Left lung (tissue), 10 donors: ENCODE data around the gene PPP1R12B. TPM values are rescaled to one million over a fixed set of nuclear protein-coding genes. Genes with fewer than 3 reads are reported as not detected.

ENCODE experiments used
- ATAC-seq: fragments of 200-7000 bp; cut with Tn5 transposase; one replicate; pipeline ENCODE4 v1.9.1; 2020; ENCODE audit warnings: moderate library complexity
- DNase-seq, 4 donors: peaks; one replicate each; pipeline ENCODE4 v3.0.0-alpha.2; 2013 to 2020
- H3K27ac ChIP-seq, 2 donors: fragments of 200-600 bp; sonication (generic) in 1 of 2; one replicate each; pipeline versions ENCODE4 v1.5.0 to v1.8.0; 2020 to 2021
- H3K27me3 ChIP-seq, 2 donors: fragments of 200-600 bp; sonication (generic) in 1 of 2; one replicate each; pipeline versions ENCODE4 v1.5.0 to v1.8.0; 2020 to 2021
- H3K36me3 ChIP-seq, 2 donors: fragments of 200-600 bp; sonication (generic) in 1 of 2; one replicate each; pipeline versions ENCODE4 v1.5.0 to v1.8.0; 2020 to 2021
- H3K4me1 ChIP-seq, 2 donors: fragments of 200-600 bp; one replicate each; pipeline ENCODE4 v1.8.0; 2021
- H3K4me3 ChIP-seq, 2 donors: fragments of 200-600 bp; sonication (generic) in 1 of 2; one replicate each; pipeline versions ENCODE4 v1.5.0 to v1.8.0; 2020 to 2021; ENCODE audit warnings: mild to moderate bottlenecking in 1 of 2
- H3K9me3 ChIP-seq, 2 donors: fragments of 200-600 bp; sonication (generic) in 1 of 2; one replicate each; pipeline versions ENCODE4 v1.5.0 to v1.8.0; 2020 to 2021
- CTCF ChIP-seq, 2 donors: fragments of 200-600 bp; sonication (generic) in 1 of 2; IDR thresholded peaks; one replicate each; pipeline versions ENCODE4 v1.5.0 to v1.8.0; 2021; ENCODE audit warnings: antibody characterized with exemption in 2 of 2
- intact Hi-C, 2 donors: fragments of 100-400 bp; cut with DNase I; formaldehyde crosslinking; loops; one replicate each; pipeline versions ENCODE4 v1.11.2 to v1.14.2; 2022
- polyA plus RNA-seq, 6 donors: library from polyadenylated mRNA; unstranded; fragments of 120-200 nt; gene quantifications; one replicate each; pipeline ENCODE4 v1.2.1, GENCODE V29; 2013; ENCODE audit not compliant: insufficient read length in 6 of 6
- total RNA-seq, 2 donors: library from RNA; stranded (reverse); fragmentation: NEBNext Ultra II Directional; extraction: Animal tissue kit (Norgen Biotek cat#: 25700); gene quantifications; one replicate each; pipeline ENCODE4 v1.2.1, GENCODE V29; 2021
- donor health status: DM: no; HTN: yes; CAD: no.
- donor health status: DM: no; HTN: no; CAD: no.

PPP1R12B gene
- total and polyA plus RNA-seq, 8 donors: 25.8 to 45.9 (median 30.8) TPM

GRCh38 chr1:202590975-202591411 is 242.5 kb downstream of the PPP1R12B start:
- Histone ChIP-seq H3K9me3 (no peaks in the 10 kb centered on the region), H3K4me3 (no peak overlapping the region), H3K27ac (no peak overlapping the region), H3K4me1 (peaks cover 0 to 16% of the 10 kb centered on the region in 2 donors), H3K36me3 (peaks cover 0 to 15% of the 10 kb centered on the region in 2 donors), H3K27me3 (peaks cover 0 to 33% of the 10 kb centered on the region in 2 donors)
- TF ChIP-seq CTCF (IDR thresholded peaks at IDR 0.05): no peak
- intact Hi-C loops: no loop called here
- ATAC-seq: no peak
- no peak for DNase-seq

- no peak overlapping the region for H3K27ac ChIP-seq
- DNase-seq (no peak), ATAC-seq (no peak)
- H3K27me3 ChIP-seq: peaks cover 0 to 36% of the 10 kb centered on the region in 2 donors
- peaks cover 0 to 15% of the 10 kb centered on the region in 2 donors for H3K36me3 ChIP-seq
- TF ChIP-seq CTCF (IDR thresholded peaks at IDR 0.05): no peak
- H3K9me3 ChIP-seq: no peaks in the 10 kb centered on the region
- intact Hi-C loops: no loop called here
- H3K4me1 ChIP-seq: peaks cover 0 to 11% of the 10 kb centered on the region in 2 donors
- no peak overlapping the region for H3K4me3 ChIP-seq
These were observed 243.0 kb downstream of the PPP1R12B start for GRCh38 chr1:202591515-202591914.

- no peak overlapping the region for H3K27ac ChIP-seq
- TF ChIP-seq CTCF (IDR thresholded peaks at IDR 0.05): no peak
- intact Hi-C loops: no loop called here
- ATAC-seq (no peak), DNase-seq (peak in 1 of 4 donors; percentile 67)
- H3K4me3 ChIP-seq: no peak overlapping the region
- H3K27me3 ChIP-seq: peaks cover 0 to 42% of the 10 kb centered on the region in 2 donors
- H3K4me1 ChIP-seq: peaks cover 0 to 7% of the 10 kb centered on the region in 2 donors
- no peaks in the 10 kb centered on the region for H3K9me3 ChIP-seq
- H3K36me3 ChIP-seq: peaks cover 0 to 15% of the 10 kb centered on the region in 2 donors
These were observed 243.6 kb downstream of the PPP1R12B start for GRCh38 chr1:202592146-202592545.

GRCh38 chr1:202593845-202594244 is 245.3 kb downstream of the PPP1R12B start:
- peaks cover 0 to 47% of the 10 kb centered on the region in 2 donors for H3K27me3 ChIP-seq
- DNase-seq (no peak), ATAC-seq (no peak)
- no peak overlapping the region for H3K27ac ChIP-seq
- no peak overlapping the region for H3K4me3 ChIP-seq
- H3K9me3 ChIP-seq: no peaks in the 10 kb centered on the region
- H3K36me3 ChIP-seq: peaks cover 0 to 15% of the 10 kb centered on the region in 2 donors
- TF ChIP-seq CTCF (IDR thresholded peaks at IDR 0.05): no peak
- peaks cover 0 to 4% of the 10 kb centered on the region in 2 donors for H3K4me1 ChIP-seq
- intact Hi-C loops: no loop called here

GRCh38 chr1:202596638-202597037 is 248.1 kb downstream of the PPP1R12B start:
- Histone ChIP-seq H3K4me1 (no peaks in the 10 kb centered on the region), H3K27ac (no peak overlapping the region), H3K36me3 (peaks cover 0 to 15% of the 10 kb centered on the region in 2 donors), H3K27me3 (peaks cover 0 to 60% of the 10 kb centered on the region in 2 donors), H3K4me3 (no peak overlapping the region), H3K9me3 (no peaks in the 10 kb centered on the region)
- intact Hi-C loops: no loop called here
- TF ChIP-seq CTCF (IDR thresholded peaks at IDR 0.05): no peak
- DNase-seq: no peak
- ATAC-seq: no peak
